HepG2 (cell line): ENCODE measurements around the gene HJURP. TPM values are rescaled to one million over a fixed set of nuclear protein-coding genes. Genes with fewer than 3 reads are reported as not detected.

ENCODE experiments used
- JDP2 ChIP-seq: sonication (generic); formaldehyde crosslinking; IDR thresholded peaks from 2 replicates; pipeline ENCODE4 v1.8.1; 2022; ENCODE audit warnings: missing genetic modification reagents, borderline replicate concordance
- MYC ChIP-seq: sonication (generic); formaldehyde crosslinking; IDR thresholded peaks from 2 replicates; pipeline ENCODE4 v1.9.0; 2021; ENCODE audit warnings: missing genetic modification reagents, borderline replicate concordance
- NCOA5 ChIP-seq: sonication (generic); formaldehyde crosslinking; IDR thresholded peaks from 2 replicates; pipeline ENCODE4 v1.4.0; 2020; ENCODE audit warnings: missing genetic modification reagents
- SATB2 ChIP-seq: sonication (generic); formaldehyde crosslinking; IDR thresholded peaks from 2 replicates; pipeline ENCODE4 v1.5.0; 2020; ENCODE audit warnings: missing genetic modification reagents
- TBX2 ChIP-seq: sonication (generic); formaldehyde crosslinking; IDR thresholded peaks from 2 replicates; pipeline ENCODE4 v1.5.0; 2020; ENCODE audit warnings: missing genetic modification reagents, mild to moderate bottlenecking, borderline replicate concordance
- polyA plus RNA-seq, 8 experiments: library from polyadenylated mRNA; depleted of rRNA in 3 of 8; stranded (reverse) in 7 of 8; unstranded in 1 of 8; fragments of >200 nt; fragmentation: Illumina TruSeq in 4 of 8; extraction: Trizol in 4 of 8; gene quantifications; 2 replicates each; pipeline versions ENCODE4 v1.2.1 to v1.2.3, GENCODE V29; 2011 to 2016; ENCODE audit warnings: low read depth in 4 of 8, missing spikeins in 1 of 8, mixed read lengths in 1 of 8; ENCODE audit not compliant: insufficient read depth in 1 of 8
- total RNA-seq, 5 experiments: library from RNA; depleted of rRNA; stranded (reverse); fragments of >200 nt; fragmentation: Illumina TruSeq; extraction: Trizol; gene quantifications; 2 replicates each; pipeline ENCODE4 v1.2.3, GENCODE V29; 2016; ENCODE audit warnings: low read depth in 1 of 5
- TF ChIP-seq, protein P1 (sequence below): sonication (generic); formaldehyde crosslinking; IDR thresholded peaks from 2 replicates; pipeline ENCODE4 v1.4.0; 2020; ENCODE audit warnings: missing genetic modification reagents
- TF ChIP-seq, protein P2 (sequence below): sonication (generic); formaldehyde crosslinking; IDR thresholded peaks from 2 replicates; pipeline ENCODE4 v1.4.0; 2020; ENCODE audit warnings: missing genetic modification reagents
- TF ChIP-seq, protein P3 (sequence below): sonication (generic); formaldehyde crosslinking; IDR thresholded peaks from 2 replicates; pipeline ENCODE4 v1.4.0; 2020; ENCODE audit warnings: missing genetic modification reagents, borderline replicate concordance
- TF ChIP-seq, protein P4 (sequence below): sonication (generic); formaldehyde crosslinking; IDR thresholded peaks from 2 replicates; pipeline ENCODE4 v1.9.0; 2021; ENCODE audit warnings: missing genetic modification reagents, borderline replicate concordance
- TF ChIP-seq, protein P5 (sequence below): sonication (generic); formaldehyde crosslinking; IDR thresholded peaks from 2 replicates; pipeline ENCODE4 v1.4.0; 2020; ENCODE audit warnings: mild to moderate bottlenecking, missing genetic modification reagents
- TF ChIP-seq, protein P6 (sequence below): sonication (generic); formaldehyde crosslinking; IDR thresholded peaks from 2 replicates; pipeline ENCODE4 v1.5.0; 2020; ENCODE audit warnings: missing genetic modification reagents, mild to moderate bottlenecking, borderline replicate concordance
- TF ChIP-seq, protein P7 (sequence below): sonication (generic); formaldehyde crosslinking; IDR thresholded peaks from 2 replicates; pipeline ENCODE4 v1.4.0; 2020; ENCODE audit warnings: missing genetic modification reagents

Gene HJURP
- total and polyA plus RNA-seq, 2 of the 13 experiments (the other 11 are each of a cell fraction or from before 2014, with no cell fraction given): 36.3 to 43.9 TPM

DNA sequence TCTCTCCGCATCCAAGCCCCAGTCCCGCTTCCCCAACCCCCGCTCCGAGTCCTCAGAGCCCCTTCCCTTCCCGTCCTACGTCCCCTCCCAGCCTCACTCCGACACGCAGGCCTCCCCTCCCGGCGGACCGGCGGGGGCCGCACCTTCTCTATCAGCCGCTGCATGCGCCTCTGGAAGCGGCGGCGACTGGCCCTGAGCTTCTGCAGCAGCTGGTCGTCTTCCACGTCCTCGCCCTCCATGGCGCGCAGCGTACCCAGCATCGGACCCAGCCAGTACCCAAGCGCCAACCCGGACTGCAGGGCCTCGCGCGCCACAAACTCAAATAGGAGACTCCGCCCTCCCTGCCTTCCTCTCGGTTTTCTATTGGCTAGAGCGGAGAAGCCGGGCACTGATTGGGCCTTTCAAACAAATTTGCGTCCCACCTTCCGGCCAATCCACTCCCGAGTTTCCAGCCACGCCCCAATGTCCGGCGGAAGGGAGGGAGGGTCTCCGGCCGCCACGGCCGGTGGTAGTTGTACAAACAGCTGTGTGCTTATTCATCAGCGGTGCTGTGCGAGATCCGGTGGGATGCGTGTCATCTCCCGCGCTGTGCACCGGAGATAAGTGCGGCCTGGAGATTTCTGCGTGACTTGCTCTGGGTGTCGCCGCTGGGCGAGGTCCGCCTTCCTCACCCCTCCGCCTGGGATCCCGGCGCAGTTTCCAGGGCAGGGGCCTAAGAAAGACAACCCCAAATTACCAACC is at the start of gene HJURP (continued):
- TF ChIP-seq, protein P1, sequence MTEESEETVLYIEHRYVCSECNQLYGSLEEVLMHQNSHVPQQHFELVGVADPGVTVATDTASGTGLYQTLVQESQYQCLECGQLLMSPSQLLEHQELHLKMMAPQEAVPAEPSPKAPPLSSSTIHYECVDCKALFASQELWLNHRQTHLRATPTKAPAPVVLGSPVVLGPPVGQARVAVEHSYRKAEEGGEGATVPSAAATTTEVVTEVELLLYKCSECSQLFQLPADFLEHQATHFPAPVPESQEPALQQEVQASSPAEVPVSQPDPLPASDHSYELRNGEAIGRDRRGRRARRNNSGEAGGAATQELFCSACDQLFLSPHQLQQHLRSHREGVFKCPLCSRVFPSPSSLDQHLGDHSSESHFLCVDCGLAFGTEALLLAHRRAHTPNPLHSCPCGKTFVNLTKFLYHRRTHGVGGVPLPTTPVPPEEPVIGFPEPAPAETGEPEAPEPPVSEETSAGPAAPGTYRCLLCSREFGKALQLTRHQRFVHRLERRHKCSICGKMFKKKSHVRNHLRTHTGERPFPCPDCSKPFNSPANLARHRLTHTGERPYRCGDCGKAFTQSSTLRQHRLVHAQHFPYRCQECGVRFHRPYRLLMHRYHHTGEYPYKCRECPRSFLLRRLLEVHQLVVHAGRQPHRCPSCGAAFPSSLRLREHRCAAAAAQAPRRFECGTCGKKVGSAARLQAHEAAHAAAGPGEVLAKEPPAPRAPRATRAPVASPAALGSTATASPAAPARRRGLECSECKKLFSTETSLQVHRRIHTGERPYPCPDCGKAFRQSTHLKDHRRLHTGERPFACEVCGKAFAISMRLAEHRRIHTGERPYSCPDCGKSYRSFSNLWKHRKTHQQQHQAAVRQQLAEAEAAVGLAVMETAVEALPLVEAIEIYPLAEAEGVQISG (CRISPR knock-in tag): peak; percentile 74
- TF ChIP-seq NCOA5 (CRISPR knock-in tag) (no peak), MYC (CRISPR knock-in tag) (peak; percentile 90), TBX2 (CRISPR knock-in tag) (peak; percentile 78), SATB2 (CRISPR knock-in tag) (no peak; the same call in 1 of the 2 replicates), JDP2 (CRISPR knock-in tag) (peak; percentile 91)
- TF ChIP-seq, protein P2, sequence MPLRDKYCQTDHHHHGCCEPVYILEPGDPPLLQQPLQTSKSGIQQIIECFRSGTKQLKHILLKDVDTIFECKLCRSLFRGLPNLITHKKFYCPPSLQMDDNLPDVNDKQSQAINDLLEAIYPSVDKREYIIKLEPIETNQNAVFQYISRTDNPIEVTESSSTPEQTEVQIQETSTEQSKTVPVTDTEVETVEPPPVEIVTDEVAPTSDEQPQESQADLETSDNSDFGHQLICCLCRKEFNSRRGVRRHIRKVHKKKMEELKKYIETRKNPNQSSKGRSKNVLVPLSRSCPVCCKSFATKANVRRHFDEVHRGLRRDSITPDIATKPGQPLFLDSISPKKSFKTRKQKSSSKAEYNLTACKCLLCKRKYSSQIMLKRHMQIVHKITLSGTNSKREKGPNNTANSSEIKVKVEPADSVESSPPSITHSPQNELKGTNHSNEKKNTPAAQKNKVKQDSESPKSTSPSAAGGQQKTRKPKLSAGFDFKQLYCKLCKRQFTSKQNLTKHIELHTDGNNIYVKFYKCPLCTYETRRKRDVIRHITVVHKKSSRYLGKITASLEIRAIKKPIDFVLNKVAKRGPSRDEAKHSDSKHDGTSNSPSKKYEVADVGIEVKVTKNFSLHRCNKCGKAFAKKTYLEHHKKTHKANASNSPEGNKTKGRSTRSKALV (CRISPR knock-in tag): no peak
- TF ChIP-seq, protein P3, sequence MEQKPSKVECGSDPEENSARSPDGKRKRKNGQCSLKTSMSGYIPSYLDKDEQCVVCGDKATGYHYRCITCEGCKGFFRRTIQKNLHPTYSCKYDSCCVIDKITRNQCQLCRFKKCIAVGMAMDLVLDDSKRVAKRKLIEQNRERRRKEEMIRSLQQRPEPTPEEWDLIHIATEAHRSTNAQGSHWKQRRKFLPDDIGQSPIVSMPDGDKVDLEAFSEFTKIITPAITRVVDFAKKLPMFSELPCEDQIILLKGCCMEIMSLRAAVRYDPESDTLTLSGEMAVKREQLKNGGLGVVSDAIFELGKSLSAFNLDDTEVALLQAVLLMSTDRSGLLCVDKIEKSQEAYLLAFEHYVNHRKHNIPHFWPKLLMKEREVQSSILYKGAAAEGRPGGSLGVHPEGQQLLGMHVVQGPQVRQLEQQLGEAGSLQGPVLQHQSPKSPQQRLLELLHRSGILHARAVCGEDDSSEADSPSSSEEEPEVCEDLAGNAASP (CRISPR knock-in tag): no peak; the same call in 1 of the 2 replicates
- TF ChIP-seq, protein P4, sequence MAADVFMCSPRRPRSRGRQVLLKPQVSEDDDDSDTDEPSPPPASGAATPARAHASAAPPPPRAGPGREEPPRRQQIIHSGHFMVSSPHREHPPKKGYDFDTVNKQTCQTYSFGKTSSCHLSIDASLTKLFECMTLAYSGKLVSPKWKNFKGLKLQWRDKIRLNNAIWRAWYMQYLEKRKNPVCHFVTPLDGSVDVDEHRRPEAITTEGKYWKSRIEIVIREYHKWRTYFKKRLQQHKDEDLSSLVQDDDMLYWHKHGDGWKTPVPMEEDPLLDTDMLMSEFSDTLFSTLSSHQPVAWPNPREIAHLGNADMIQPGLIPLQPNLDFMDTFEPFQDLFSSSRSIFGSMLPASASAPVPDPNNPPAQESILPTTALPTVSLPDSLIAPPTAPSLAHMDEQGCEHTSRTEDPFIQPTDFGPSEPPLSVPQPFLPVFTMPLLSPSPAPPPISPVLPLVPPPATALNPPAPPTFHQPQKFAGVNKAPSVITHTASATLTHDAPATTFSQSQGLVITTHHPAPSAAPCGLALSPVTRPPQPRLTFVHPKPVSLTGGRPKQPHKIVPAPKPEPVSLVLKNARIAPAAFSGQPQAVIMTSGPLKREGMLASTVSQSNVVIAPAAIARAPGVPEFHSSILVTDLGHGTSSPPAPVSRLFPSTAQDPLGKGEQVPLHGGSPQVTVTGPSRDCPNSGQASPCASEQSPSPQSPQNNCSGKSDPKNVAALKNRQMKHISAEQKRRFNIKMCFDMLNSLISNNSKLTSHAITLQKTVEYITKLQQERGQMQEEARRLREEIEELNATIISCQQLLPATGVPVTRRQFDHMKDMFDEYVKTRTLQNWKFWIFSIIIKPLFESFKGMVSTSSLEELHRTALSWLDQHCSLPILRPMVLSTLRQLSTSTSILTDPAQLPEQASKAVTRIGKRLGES: no peak
- TF ChIP-seq, protein P5, sequence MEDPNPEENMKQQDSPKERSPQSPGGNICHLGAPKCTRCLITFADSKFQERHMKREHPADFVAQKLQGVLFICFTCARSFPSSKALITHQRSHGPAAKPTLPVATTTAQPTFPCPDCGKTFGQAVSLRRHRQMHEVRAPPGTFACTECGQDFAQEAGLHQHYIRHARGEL: no peak
- TF ChIP-seq, protein P6, sequence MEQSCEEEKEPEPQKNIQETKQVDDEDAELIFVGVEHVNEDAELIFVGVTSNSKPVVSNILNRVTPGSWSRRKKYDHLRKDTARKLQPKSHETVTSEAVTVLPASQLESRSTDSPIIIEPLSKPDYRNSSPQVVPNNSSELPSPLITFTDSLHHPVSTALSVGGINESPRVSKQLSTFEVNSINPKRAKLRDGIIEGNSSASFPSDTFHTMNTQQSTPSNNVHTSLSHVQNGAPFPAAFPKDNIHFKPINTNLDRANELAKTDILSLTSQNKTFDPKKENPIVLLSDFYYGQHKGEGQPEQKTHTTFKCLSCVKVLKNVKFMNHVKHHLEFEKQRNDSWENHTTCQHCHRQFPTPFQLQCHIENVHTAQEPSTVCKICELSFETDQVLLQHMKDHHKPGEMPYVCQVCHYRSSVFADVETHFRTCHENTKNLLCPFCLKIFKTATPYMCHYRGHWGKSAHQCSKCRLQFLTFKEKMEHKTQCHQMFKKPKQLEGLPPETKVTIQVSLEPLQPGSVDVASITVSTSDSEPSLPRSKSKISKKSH: peak; percentile 66; the same call in 1 of the 2 replicates
- TF ChIP-seq, protein P7, sequence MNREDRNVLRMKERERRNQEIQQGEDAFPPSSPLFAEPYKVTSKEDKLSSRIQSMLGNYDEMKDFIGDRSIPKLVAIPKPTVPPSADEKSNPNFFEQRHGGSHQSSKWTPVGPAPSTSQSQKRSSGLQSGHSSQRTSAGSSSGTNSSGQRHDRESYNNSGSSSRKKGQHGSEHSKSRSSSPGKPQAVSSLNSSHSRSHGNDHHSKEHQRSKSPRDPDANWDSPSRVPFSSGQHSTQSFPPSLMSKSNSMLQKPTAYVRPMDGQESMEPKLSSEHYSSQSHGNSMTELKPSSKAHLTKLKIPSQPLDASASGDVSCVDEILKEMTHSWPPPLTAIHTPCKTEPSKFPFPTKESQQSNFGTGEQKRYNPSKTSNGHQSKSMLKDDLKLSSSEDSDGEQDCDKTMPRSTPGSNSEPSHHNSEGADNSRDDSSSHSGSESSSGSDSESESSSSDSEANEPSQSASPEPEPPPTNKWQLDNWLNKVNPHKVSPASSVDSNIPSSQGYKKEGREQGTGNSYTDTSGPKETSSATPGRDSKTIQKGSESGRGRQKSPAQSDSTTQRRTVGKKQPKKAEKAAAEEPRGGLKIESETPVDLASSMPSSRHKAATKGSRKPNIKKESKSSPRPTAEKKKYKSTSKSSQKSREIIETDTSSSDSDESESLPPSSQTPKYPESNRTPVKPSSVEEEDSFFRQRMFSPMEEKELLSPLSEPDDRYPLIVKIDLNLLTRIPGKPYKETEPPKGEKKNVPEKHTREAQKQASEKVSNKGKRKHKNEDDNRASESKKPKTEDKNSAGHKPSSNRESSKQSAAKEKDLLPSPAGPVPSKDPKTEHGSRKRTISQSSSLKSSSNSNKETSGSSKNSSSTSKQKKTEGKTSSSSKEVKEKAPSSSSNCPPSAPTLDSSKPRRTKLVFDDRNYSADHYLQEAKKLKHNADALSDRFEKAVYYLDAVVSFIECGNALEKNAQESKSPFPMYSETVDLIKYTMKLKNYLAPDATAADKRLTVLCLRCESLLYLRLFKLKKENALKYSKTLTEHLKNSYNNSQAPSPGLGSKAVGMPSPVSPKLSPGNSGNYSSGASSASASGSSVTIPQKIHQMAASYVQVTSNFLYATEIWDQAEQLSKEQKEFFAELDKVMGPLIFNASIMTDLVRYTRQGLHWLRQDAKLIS (CRISPR knock-in tag): no peak; the same call in 1 of the 2 replicates
